A673 (cell line): ENCODE measurements around the gene TMEFF2. TPM values are rescaled to one million over a fixed set of nuclear protein-coding genes. Genes with fewer than 3 reads are reported as not detected.

Experiments
- BruUV-seq: library from RNA; stranded (reverse); fragments of 400-500 nt; replicated peaks from 2 replicates; lab custom pipeline; 2021; lab: Mats Ljungman, UMichigan
- CTCF ChIA-PET: fragments of 300-600 bp; sonication (Branson Sonifier 250); formaldehyde crosslinking; loops from one replicate; lab custom pipeline; 2022; ENCODE audit warnings: antibody characterized with exemption; lab: Charles Lee
- POLR2A ChIA-PET: fragments of 300-600 bp; sonication (Branson Sonifier 250); formaldehyde crosslinking; loops from one replicate; lab custom pipeline; 2022; ENCODE audit warnings: antibody characterized with exemption; ENCODE audit not compliant: low non-redundant PET; lab: Charles Lee
- DNase-seq: peaks from one replicate; pipeline ENCODE4 v3.0.0-alpha.2; 2015; ENCODE audit warnings: low spot score
- H3K27ac ChIP-seq: fragments of 200-600 bp; sonication (generic); 2 replicates; pipeline ENCODE4 v1.5.1; 2016; ENCODE audit warnings: mixed run types, low read depth, mild to moderate bottlenecking, mixed read lengths, antibody characterized with exemption, low read length; ENCODE audit not compliant: poor library complexity, severe bottlenecking
- H3K27me3 ChIP-seq: fragments of 200-600 bp; sonication (generic); replicated peaks from 2 replicates; pipeline ENCODE4 v1.6.1; 2017; ENCODE audit warnings: mixed run types, low read depth, mild to moderate bottlenecking, mixed read lengths, antibody characterized with exemption, low read length; ENCODE audit not compliant: insufficient read depth, poor library complexity
- H3K36me3 ChIP-seq: fragments of 200-600 bp; sonication (generic); 2 replicates; pipeline ENCODE4 v1.6.1; 2016; ENCODE audit warnings: mixed run types, mild to moderate bottlenecking, mixed read lengths, antibody characterized with exemption, low read length; ENCODE audit not compliant: insufficient read depth, poor library complexity, severe bottlenecking
- H3K4me1 ChIP-seq: fragments of 200-600 bp; sonication (generic); 2 replicates; pipeline ENCODE4 v1.6.1; 2017; ENCODE audit warnings: mixed run types, mild to moderate bottlenecking, mixed read lengths, antibody characterized with exemption, low read length; ENCODE audit not compliant: insufficient read depth, poor library complexity, severe bottlenecking
- H3K4me3 ChIP-seq: fragments of 200-600 bp; sonication (generic); 2 replicates; pipeline ENCODE4 v1.5.1; 2016; ENCODE audit warnings: low read depth, mixed run types, mild to moderate bottlenecking, mixed read lengths, low read length; ENCODE audit not compliant: poor library complexity, severe bottlenecking
- H3K9me3 ChIP-seq: fragments of 200-600 bp; sonication (generic); 2 replicates; pipeline ENCODE4 v1.6.1; 2016; ENCODE audit warnings: mixed run types, low read depth, mild to moderate bottlenecking, mixed read lengths, antibody characterized with exemption, low read length; ENCODE audit not compliant: poor library complexity, severe bottlenecking
- EZH2 ChIP-seq: fragments of 200-600 bp; sonication (generic); IDR thresholded peaks from 2 replicates; pipeline ENCODE4 v1.6.1; 2017; ENCODE audit warnings: borderline replicate concordance, low read depth, mild to moderate bottlenecking, mixed read lengths, antibody characterized with exemption, low read length; ENCODE audit not compliant: poor library complexity, severe bottlenecking
- intact Hi-C: fragments of 100-400 bp; cut with micrococcal nuclease; formaldehyde crosslinking; loops from one replicate; pipeline ENCODE4 v1.10.0; 2022; ENCODE audit not compliant: unreplicated experiment
- total RNA-seq: library from RNA; stranded (reverse); gene quantifications from 2 replicates; pipeline ENCODE4 v1.2.3, GENCODE V29; 2021
- TF ChIP-seq, protein P1 (sequence below): fragments of 300-800, 200-600 bp; sonication (generic); conservative IDR thresholded peaks from 2 replicates; pipeline ENCODE4 v1.5.1; 2017; ENCODE audit warnings: low read depth, mild to moderate bottlenecking, antibody characterized with exemption, low read length, moderate library complexity, mixed read lengths

Gene TMEFF2
- total RNA-seq, 1 experiment from 2014 or later = 7.0 TPM

DNA sequence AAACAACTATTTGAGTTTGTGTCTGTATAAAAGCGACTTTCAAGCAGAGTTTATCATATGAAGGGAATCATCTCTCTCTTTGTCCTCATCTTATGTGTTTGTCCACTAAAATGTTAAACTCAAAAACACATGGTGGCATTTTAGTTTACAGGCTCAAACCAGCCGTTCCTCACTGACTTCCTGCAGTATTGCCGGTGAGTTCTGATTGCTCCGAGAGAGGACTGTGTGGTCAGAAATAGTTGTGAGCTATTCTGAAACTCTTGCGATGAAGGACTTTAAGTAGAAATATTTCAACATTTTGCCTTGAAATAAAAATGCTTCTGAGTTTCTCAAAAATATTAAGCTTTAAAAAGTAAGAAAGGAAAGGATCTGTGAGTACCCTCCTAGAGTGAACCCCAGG is 184.7 kb downstream of the TMEFF2 start:
- Histone ChIP-seq H3K4me3 (no peak overlapping the region), H3K27ac (no peak overlapping the region), H3K9me3 (no peaks in the 10 kb centered on the region), H3K27me3 (no peaks in the 10 kb centered on the region), H3K36me3 (no peaks in the 10 kb centered on the region), H3K4me1 (no peaks in the 10 kb centered on the region)
- no peak for DNase-seq
- TF ChIP-seq, protein P1, sequence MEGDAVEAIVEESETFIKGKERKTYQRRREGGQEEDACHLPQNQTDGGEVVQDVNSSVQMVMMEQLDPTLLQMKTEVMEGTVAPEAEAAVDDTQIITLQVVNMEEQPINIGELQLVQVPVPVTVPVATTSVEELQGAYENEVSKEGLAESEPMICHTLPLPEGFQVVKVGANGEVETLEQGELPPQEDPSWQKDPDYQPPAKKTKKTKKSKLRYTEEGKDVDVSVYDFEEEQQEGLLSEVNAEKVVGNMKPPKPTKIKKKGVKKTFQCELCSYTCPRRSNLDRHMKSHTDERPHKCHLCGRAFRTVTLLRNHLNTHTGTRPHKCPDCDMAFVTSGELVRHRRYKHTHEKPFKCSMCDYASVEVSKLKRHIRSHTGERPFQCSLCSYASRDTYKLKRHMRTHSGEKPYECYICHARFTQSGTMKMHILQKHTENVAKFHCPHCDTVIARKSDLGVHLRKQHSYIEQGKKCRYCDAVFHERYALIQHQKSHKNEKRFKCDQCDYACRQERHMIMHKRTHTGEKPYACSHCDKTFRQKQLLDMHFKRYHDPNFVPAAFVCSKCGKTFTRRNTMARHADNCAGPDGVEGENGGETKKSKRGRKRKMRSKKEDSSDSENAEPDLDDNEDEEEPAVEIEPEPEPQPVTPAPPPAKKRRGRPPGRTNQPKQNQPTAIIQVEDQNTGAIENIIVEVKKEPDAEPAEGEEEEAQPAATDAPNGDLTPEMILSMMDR = no peak
- TF ChIP-seq EZH2 = no peak
- intact Hi-C loops = no loop called here
- no TSS peak for BruUV-seq
- CTCF ChIA-PET = no interaction called here
- POLR2A ChIA-PET = no interaction called here

- Histone ChIP-seq H3K27me3 (no peaks in the 10 kb centered on the region), H3K36me3 (no peaks in the 10 kb centered on the region), H3K4me1 (no peaks in the 10 kb centered on the region), H3K27ac (no peak overlapping the region), H3K9me3 (no peaks in the 10 kb centered on the region), H3K4me3 (no peak overlapping the region)
- CTCF ChIA-PET = no interaction called here
- POLR2A ChIA-PET = no interaction called here
- no TSS peak for BruUV-seq
- intact Hi-C loops = no loop called here
- TF ChIP-seq EZH2 = no peak
- TF ChIP-seq, protein P1 = no peak
- no peak for DNase-seq
Observed at GRCh38 chr2:192007581-192008228, 187.0 kb downstream of the TMEFF2 start.

DNA sequence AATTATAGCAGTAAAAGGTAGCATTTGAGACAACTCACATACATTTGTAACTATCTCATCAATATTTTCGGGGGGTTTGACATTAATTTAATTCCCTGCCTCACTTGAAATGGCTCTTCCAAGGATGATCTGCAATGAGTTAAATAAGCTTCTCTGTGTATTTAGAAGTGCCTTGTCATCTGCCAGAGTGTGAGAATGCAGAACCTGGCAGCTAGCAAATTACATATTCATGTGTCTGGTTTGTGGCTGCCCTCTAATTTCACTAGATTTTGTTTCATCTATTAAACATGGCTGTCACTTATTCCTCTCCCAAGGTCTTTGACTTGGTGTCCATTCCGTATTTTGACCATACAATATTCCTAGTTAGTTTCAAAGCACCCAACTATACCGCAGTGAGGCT is 189.5 kb downstream of the TMEFF2 start:
- no peak overlapping the region for H3K4me3 ChIP-seq
- H3K27me3 ChIP-seq = no peaks in the 10 kb centered on the region
- POLR2A ChIA-PET = no interaction called here
- no peaks in the 10 kb centered on the region for H3K4me1 ChIP-seq
- intact Hi-C loops = no loop called here
- DNase-seq = no peak
- H3K36me3 ChIP-seq = no peaks in the 10 kb centered on the region
- TF ChIP-seq, protein P1 = no peak
- no peak for TF ChIP-seq EZH2
- no TSS peak for BruUV-seq
- H3K27ac ChIP-seq = no peak overlapping the region
- CTCF ChIA-PET = no interaction called here
- H3K9me3 ChIP-seq = no peaks in the 10 kb centered on the region
